GM12878 (cell line): Measurements from ENCODE around the gene STK11. TPM values are rescaled to one million over a fixed set of nuclear protein-coding genes. Genes with fewer than 3 reads are reported as not detected.

ENCODE experiments used
- ASH2L ChIP-seq: fragments of 300-600, 200-600 bp; sonication (generic); IDR thresholded peaks from 2 replicates; pipeline ENCODE4 v1.6.1; 2017; ENCODE audit warnings: low read depth, mild to moderate bottlenecking, borderline replicate concordance
- ATF2 ChIP-seq: IDR thresholded peaks from 2 replicates; pipeline ENCODE4 v1.6.1; 2012; ENCODE audit warnings: low read length, inconsistent platforms
- GABPA ChIP-seq: IDR thresholded peaks from 2 replicates; pipeline ENCODE4 v1.6.1; 2014; ENCODE audit warnings: antibody characterized with exemption, low read depth, mild to moderate bottlenecking, inconsistent platforms
- JUNB ChIP-seq: IDR thresholded peaks from 2 replicates; pipeline ENCODE4 v1.6.1; 2016; ENCODE audit warnings: antibody characterized with exemption, mild to moderate bottlenecking
- MLLT1 ChIP-seq: fragments of 450-650 bp; IDR thresholded peaks from 2 replicates; pipeline ENCODE4 v1.6.1; 2016; ENCODE audit warnings: mild to moderate bottlenecking
- NR2C1 ChIP-seq: fragments of 450-650 bp; IDR thresholded peaks from 2 replicates; pipeline ENCODE4 v1.6.1; 2017; ENCODE audit warnings: antibody characterized with exemption, mild to moderate bottlenecking, moderate library complexity
- NR2F1 ChIP-seq: fragments of 450-650 bp; conservative IDR thresholded peaks from 2 replicates; pipeline ENCODE4 v1.6.1; 2017; ENCODE audit warnings: mild to moderate bottlenecking
- PBX3 ChIP-seq: IDR thresholded peaks from 2 replicates; pipeline ENCODE4 v1.6.1; 2011; ENCODE audit warnings: mild to moderate bottlenecking, low read depth, low read length, moderate library complexity; ENCODE audit not compliant: insufficient replicate concordance
- ZBTB33 ChIP-seq: fragments of 450-650 bp; IDR thresholded peaks from 2 replicates; pipeline ENCODE4 v1.6.1; 2017; ENCODE audit warnings: mild to moderate bottlenecking
- ZBTB40 ChIP-seq: fragments of 450-650 bp; IDR thresholded peaks from 2 replicates; pipeline ENCODE4 v1.6.1; 2016; ENCODE audit warnings: mild to moderate bottlenecking, moderate library complexity, borderline replicate concordance
- ZNF384 ChIP-seq: IDR thresholded peaks from 2 replicates; pipeline ENCODE4 v1.6.1; 2012; ENCODE audit warnings: low read depth, mild to moderate bottlenecking, low read length, improper control_type of control experiment, borderline replicate concordance
- ZNF622 ChIP-seq: fragments of 450-650 bp; IDR thresholded peaks from 2 replicates; pipeline ENCODE4 v1.6.1; 2017; ENCODE audit warnings: mild to moderate bottlenecking, inconsistent platforms
- ZSCAN29 ChIP-seq: fragments of 450-650 bp; IDR thresholded peaks from 2 replicates; pipeline ENCODE4 v1.6.1; 2017; ENCODE audit warnings: mild to moderate bottlenecking, moderate library complexity
- polyA plus RNA-seq, 11 experiments: library from polyadenylated mRNA; depleted of rRNA in 4 of 11; unstranded in 6 of 11; stranded (reverse) in 5 of 11; fragments of >200 nt; fragmentation: Nextera tagmentation in 4 of 11; fragmentation: Illumina TruSeq in 1 of 11; extraction: Ambion mirVana in 4 of 11; extraction: Trizol in 1 of 11; gene quantifications; 1 replicate in 1 of 11; 2 replicates in 10 of 11; pipeline versions ENCODE4 v1.2.1 to v1.2.3, GENCODE V29; 2011 to 2016; ENCODE audit warnings: inconsistent platforms in 2 of 11, missing spikeins in 2 of 11, low read depth in 1 of 11
- total RNA-seq, 4 experiments: library from RNA; depleted of rRNA in 3 of 4; stranded (reverse); fragments of >200 nt in 3 of 4; fragmentation: Illumina TruSeq in 1 of 4; extraction: Trizol in 1 of 4; gene quantifications; 2 replicates each; pipeline versions ENCODE4 v1.2.1 to v1.2.3, GENCODE V29; 2013 to 2021

STK11 gene
- total and polyA plus RNA-seq, 10 of the 15 experiments (the other 5 are each of a cell fraction or from before 2014, with no cell fraction given), result 0.33 to 71.0 (median 23.8) TPM

GRCh38 chr19:1241417-1242095 lies 36.0 kb downstream of the STK11 start, which contains the start of gene ATP5F1D (continued):
- TF ChIP-seq ASH2L, result no peak
- no peak for TF ChIP-seq JUNB
- TF ChIP-seq ATF2, result no peak
- no peak for TF ChIP-seq MLLT1
- TF ChIP-seq ZBTB40, result no peak; the same call in 1 of the 2 replicates
- no peak for TF ChIP-seq GABPA
- no peak for TF ChIP-seq ZNF622
- no peak for TF ChIP-seq ZBTB33
- peak; percentile 80 for TF ChIP-seq NR2F1
- peak; percentile 85 for TF ChIP-seq NR2C1
- no peak for TF ChIP-seq PBX3
- TF ChIP-seq ZNF384, result no peak
- TF ChIP-seq ZSCAN29, result no peak
